ENCODE results near the gene SACM1L.
"Not testable (repeated sequence)": the region's sequence is repeated elsewhere in the genome, so short reads cannot be mapped to it uniquely, and the experiment has no call there.

The SACM1L gene

GRCh38 chr3:45756055-45756454, 66.9 kb downstream of the SACM1L start:
- Histone ChIP-seq H3K27me3 (replicated peaks; ENCODE audit: insufficient read depth, low read length) (no peaks in the 10 kb centered on the region), H3K27ac (ENCODE audit: low read length) (no peak overlapping the region)

GRCh38 chr3:45757141-45757540, 67.9 kb downstream of the SACM1L start:
- H3K27ac ChIP-seq (ENCODE audit: low read length); H4K20me1 ChIP-seq (ENCODE audit: insufficient read depth, low read length); H3K4me3 ChIP-seq (ENCODE audit: low read length); H3K9ac ChIP-seq (ENCODE audit: low read length); H2AFZ ChIP-seq (ENCODE audit: low read length); H3F3A ChIP-seq (ENCODE audit: insufficient read depth, low read length); H3K4me1 ChIP-seq (ENCODE audit: low read length); H3K27me3 ChIP-seq (replicated peaks; ENCODE audit: insufficient read depth, low read length); H3K36me3 ChIP-seq (replicated peaks; ENCODE audit: insufficient read depth, low read length); DNase-seq; H3K79me2 ChIP-seq (ENCODE audit: low read length); H3K9me2 ChIP-seq (replicated peaks; ENCODE audit: insufficient read depth, low read length); H3K9me3 ChIP-seq (replicated peaks; ENCODE audit: insufficient read depth, low read length); H3K4me2 ChIP-seq (ENCODE audit: low read depth, low read length): not testable (repeated sequence)

More at GRCh38 chr3:45756055-45756454, 66.9 kb downstream of the SACM1L start:
- no peaks in the 10 kb centered on the region for H3K36me3 ChIP-seq (replicated peaks; ENCODE audit: insufficient read depth, low read length)
- H2AFZ ChIP-seq (ENCODE audit: low read length), result no peak overlapping the region
- H3K79me2 ChIP-seq (ENCODE audit: low read length), result no peaks in the 10 kb centered on the region
- TF ChIP-seq EZH2phosphoT487 (IDR thresholded peaks at IDR 0.05; ENCODE audit: low read length), result no peak
- TF ChIP-seq EZH2 (optimal IDR thresholded peaks at IDR 0.05; ENCODE audit: low read depth, low read length), result no peak
- no peak for TF ChIP-seq CTCF (IDR thresholded peaks at IDR 0.05; ENCODE audit: low read length)
- DNase-seq, result no peak
- no peaks in the 10 kb centered on the region for H3K9me3 ChIP-seq (replicated peaks; ENCODE audit: insufficient read depth, low read length)
- H3K9ac ChIP-seq (ENCODE audit: low read length), result no peak overlapping the region
- H3K4me2 ChIP-seq (ENCODE audit: low read depth, low read length), result no peak overlapping the region
- H3K9me2 ChIP-seq (replicated peaks; ENCODE audit: insufficient read depth, low read length), result no peaks in the 10 kb centered on the region
- no peaks in the 10 kb centered on the region for H3F3A ChIP-seq (ENCODE audit: insufficient read depth, low read length)
- H3K4me1 ChIP-seq (ENCODE audit: low read length), result no peaks in the 10 kb centered on the region
- H3K4me3 ChIP-seq (ENCODE audit: low read length), result no peak overlapping the region
- no peaks in the 10 kb centered on the region for H4K20me1 ChIP-seq (ENCODE audit: insufficient read depth, low read length)

GRCh38 chr3:45758871-45759270, 69.7 kb downstream of the SACM1L start:
- no peak overlapping the region for H2AFZ ChIP-seq (ENCODE audit: low read length)
- H4K20me1 ChIP-seq (ENCODE audit: insufficient read depth, low read length), result no peaks in the 10 kb centered on the region
- H3K27me3 ChIP-seq (replicated peaks; ENCODE audit: insufficient read depth, low read length), result no peaks in the 10 kb centered on the region
- H3F3A ChIP-seq (ENCODE audit: insufficient read depth, low read length), result no peaks in the 10 kb centered on the region
- H3K4me3 ChIP-seq (ENCODE audit: low read length), result no peak overlapping the region
- H3K9me2 ChIP-seq (replicated peaks; ENCODE audit: insufficient read depth, low read length), result no peaks in the 10 kb centered on the region
- TF ChIP-seq EZH2 (optimal IDR thresholded peaks at IDR 0.05; ENCODE audit: low read depth, low read length), result no peak
- no peak for TF ChIP-seq EZH2phosphoT487 (IDR thresholded peaks at IDR 0.05; ENCODE audit: low read length)
- TF ChIP-seq CTCF (IDR thresholded peaks at IDR 0.05; ENCODE audit: low read length), result no peak
- no peak for DNase-seq
- H3K4me2 ChIP-seq (ENCODE audit: low read depth, low read length), result no peak overlapping the region
- H3K79me2 ChIP-seq (ENCODE audit: low read length), result no peaks in the 10 kb centered on the region
- no peak overlapping the region for H3K27ac ChIP-seq (ENCODE audit: low read length)
- H3K4me1 ChIP-seq (ENCODE audit: low read length), result peaks cover 4% of the 10 kb centered on the region; the same call in 1 of the 2 replicates
- no peaks in the 10 kb centered on the region for H3K9me3 ChIP-seq (replicated peaks; ENCODE audit: insufficient read depth, low read length)
- no peak overlapping the region for H3K9ac ChIP-seq (ENCODE audit: low read length)
- H3K36me3 ChIP-seq (replicated peaks; ENCODE audit: insufficient read depth, low read length), result no peaks in the 10 kb centered on the region

- Histone ChIP-seq H3F3A (ENCODE audit: insufficient read depth, low read length) (no peaks in the 10 kb centered on the region), H2AFZ (ENCODE audit: low read length) (no peak overlapping the region), H4K20me1 (ENCODE audit: insufficient read depth, low read length) (no peaks in the 10 kb centered on the region), H3K9ac (ENCODE audit: low read length) (no peak overlapping the region), H3K4me3 (ENCODE audit: low read length) (no peak overlapping the region), H3K4me1 (ENCODE audit: low read length) (peaks cover 4% of the 10 kb centered on the region; the same call in 1 of the 2 replicates), H3K9me3 (replicated peaks; ENCODE audit: insufficient read depth, low read length) (no peaks in the 10 kb centered on the region), H3K4me2 (ENCODE audit: low read depth, low read length) (no peak overlapping the region), H3K27ac (ENCODE audit: low read length) (no peak overlapping the region), H3K27me3 (replicated peaks; ENCODE audit: insufficient read depth, low read length) (no peaks in the 10 kb centered on the region), H3K9me2 (replicated peaks; ENCODE audit: insufficient read depth, low read length) (no peaks in the 10 kb centered on the region), H3K79me2 (ENCODE audit: low read length) (no peaks in the 10 kb centered on the region), H3K36me3 (replicated peaks; ENCODE audit: insufficient read depth, low read length) (no peaks in the 10 kb centered on the region)
- no peak for DNase-seq
- TF ChIP-seq CTCF (IDR thresholded peaks at IDR 0.05; ENCODE audit: low read length) (no peak), EZH2phosphoT487 (IDR thresholded peaks at IDR 0.05; ENCODE audit: low read length) (no peak), EZH2 (optimal IDR thresholded peaks at IDR 0.05; ENCODE audit: low read depth, low read length) (no peak)
These were observed 70.7 kb downstream of the SACM1L start for GRCh38 chr3:45759851-45760250.

All from MM.1S (cell line).